Testis (tissue), 2 donors: ENCODE data around the gene M6PR.

Experiments used
- CTCF ChIP-seq, 3 experiments: fragments of 450-650 bp in 2 of 3; fragments of 200-600 bp in 1 of 3; sonication (generic) in 1 of 3; IDR thresholded peaks; one replicate each; pipeline ENCODE4 v1.5.1; 2016 to 2019; ENCODE audit warnings: antibody characterized with exemption in 3 of 3, mild to moderate bottlenecking in 2 of 3, moderate library complexity in 1 of 3
- POLR2A ChIP-seq: fragments of 450-650 bp; IDR thresholded peaks from one replicate; pipeline ENCODE4 v1.6.1; 2017; ENCODE audit warnings: antibody characterized with exemption, mild to moderate bottlenecking, moderate library complexity

GRCh38 chr12:8943565-8944186 lies 5.8 kb downstream of the M6PR start:
- TF ChIP-seq POLR2A: no peak
- TF ChIP-seq CTCF (IDR thresholded peaks at IDR 0.05): no peak
